ENCODE measurements around the gene TCP10L.

GRCh38 chr21:32597205-32597604 lies 11.9 kb upstream of the TCP10L start:
- TF ChIP-seq CTCF (IDR thresholded peaks at IDR 0.05): no peak
- no peak for TF ChIP-seq POLR2A (IDR thresholded peaks at IDR 0.05)
